GM10847 (cell line): Measurements from ENCODE around the gene KIF4A.

Experiments
- POLR2A ChIP-seq: IDR thresholded peaks from 2 replicates; pipeline ENCODE4 v1.6.1; 2011; ENCODE audit not compliant: insufficient read length; ENCODE audit errors: extremely low read depth

Gene KIF4A

DNA sequence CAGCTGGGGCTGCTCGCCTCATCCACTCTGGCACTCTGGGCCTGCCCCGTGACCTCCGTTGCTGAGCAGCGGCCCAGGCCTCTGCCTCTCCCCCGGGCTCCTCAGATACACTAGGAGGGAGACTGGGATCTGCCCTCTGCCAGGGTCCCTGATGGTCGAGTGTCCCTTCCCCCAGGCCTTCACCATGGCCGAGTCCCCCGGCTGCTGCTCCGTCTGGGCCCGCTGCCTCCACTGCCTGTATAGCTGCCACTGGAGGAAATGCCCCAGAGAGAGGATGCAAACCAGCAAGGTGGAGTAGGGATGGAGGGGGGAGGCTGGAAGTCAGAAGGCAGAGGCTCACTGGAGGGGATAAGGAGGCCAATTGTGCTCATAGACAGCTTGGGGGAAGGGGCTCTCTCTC is 134.9 kb downstream of the KIF4A start:
- no peak for TF ChIP-seq POLR2A

DNA sequence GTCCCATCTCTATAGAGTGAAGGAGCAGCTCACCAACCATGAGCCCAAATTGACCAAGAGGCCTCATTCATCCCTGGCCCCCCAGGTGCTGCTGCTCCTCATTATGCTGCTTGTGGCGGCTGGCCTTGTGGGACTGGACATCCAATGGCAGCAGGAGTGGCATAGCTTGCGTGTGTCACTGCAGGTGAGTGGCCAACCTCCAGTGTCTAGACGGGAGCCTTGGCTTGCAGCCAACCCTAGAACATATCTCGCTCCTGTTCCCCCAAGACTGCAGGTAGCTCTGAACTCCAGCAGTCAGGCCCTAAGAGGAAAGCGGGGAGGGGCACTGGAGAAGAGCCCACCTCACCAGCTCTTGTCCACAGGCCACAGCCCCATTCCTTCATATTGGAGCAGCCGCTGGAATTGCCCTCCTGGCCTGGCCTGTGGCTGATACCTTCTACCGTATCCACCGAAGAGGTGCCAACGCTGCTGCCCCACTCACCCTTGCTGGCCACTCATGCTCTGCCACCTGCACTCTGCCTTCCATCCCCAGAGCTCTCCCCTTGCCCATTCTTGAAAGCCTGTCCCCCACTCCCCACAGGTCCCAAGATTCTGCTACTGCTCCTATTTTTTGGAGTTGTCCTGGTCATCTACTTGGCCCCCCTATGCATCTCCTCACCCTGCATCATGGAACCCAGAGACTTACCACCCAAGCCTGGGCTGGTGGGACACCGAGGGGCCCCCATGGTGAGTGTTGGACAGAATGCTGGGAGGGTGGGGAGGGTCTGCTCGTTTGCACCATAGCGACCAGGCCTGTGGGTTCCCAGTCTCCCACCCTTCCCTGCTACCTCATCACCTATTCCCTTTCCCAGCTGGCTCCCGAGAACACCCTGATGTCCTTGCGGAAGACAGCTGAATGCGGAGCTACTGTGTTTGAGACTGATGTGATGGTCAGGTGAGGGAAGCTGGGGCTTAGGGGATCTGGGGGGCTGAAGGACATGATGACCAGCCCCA is 136.7 kb downstream of the KIF4A start:
- no peak for TF ChIP-seq POLR2A

DNA sequence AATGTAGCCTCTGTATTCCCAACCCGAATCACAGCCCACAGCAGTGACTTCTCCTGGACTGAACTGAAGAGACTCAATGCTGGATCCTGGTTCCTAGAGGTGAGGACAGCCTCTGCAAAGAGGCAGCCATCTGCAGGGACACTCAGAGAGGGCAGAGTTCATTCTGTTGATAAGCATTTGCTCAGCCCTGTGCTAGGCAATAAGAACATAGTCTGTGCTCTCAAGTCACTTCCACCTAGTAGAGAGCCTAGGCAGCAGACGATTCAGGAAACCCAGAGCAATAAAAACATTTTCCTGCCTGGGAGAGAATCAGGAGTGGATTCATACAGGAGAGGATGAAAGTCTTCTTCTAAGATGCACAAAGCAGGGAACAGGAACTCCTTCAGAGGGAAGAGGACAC is 137.5 kb downstream of the KIF4A start:
- no peak for TF ChIP-seq POLR2A

DNA sequence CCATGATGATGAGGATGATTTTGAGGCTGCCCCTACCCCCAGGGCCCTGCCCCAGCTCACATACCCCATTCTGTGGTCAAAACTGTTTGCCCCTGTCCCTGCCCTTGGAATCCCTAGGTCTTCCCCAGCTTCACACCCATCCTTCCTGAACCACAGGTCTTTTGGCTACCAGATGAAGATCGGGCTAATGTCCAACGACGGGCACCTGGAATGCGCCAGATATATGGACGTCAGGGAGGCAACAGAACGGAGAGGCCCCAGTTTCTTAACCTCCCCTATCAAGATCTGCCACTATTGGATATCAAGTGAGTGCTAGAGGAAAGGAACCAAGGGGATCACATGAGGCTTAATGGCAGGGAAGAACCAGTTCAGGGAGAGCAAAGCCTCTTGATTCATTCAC is 139.9 kb downstream of the KIF4A start:
- TF ChIP-seq POLR2A: no peak

DNA sequence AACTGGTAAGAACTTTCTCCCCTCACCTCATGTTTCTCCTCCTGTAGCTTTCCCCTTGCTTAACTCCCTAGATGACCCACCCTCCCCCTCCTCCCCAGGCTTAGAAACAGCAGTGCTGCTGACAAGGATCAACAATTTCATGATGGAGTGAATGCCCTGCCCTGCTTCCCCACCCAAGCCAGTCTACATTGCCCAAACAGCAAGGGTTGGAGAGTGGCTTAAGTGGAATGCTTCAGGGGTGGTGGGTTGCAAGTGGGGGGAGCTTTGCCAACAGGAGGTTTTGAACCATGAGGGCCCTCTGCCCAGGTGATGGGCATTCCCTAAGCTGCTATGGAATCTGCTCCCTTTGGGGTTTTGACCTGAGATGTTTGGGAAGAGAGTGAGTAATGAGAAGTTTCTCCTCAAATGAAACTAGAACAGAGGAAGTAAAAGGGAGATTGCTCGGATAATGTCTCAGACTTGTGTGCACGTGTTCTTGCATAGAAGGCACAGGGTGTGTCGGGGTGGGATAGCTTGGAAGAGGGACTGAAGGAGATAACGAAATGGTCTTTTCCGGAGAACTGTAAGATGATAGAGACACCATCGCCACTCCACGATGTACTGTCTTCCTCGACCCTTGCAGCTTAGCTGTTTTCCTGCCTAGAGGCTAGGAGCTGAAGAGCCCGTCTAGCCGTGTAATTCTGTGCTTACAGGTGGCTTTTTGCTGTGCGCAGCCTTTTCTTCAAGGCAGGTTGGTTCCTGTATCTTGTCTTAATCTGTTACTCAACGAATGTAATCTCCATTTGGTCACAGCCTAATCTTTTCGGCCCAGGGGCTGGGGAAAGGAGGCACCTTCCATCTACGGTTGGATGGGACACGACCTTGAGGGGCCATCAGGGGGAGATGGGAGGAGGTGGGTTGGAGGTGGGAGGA is 143.3 kb downstream of the KIF4A start:
- no peak for TF ChIP-seq POLR2A

DNA sequence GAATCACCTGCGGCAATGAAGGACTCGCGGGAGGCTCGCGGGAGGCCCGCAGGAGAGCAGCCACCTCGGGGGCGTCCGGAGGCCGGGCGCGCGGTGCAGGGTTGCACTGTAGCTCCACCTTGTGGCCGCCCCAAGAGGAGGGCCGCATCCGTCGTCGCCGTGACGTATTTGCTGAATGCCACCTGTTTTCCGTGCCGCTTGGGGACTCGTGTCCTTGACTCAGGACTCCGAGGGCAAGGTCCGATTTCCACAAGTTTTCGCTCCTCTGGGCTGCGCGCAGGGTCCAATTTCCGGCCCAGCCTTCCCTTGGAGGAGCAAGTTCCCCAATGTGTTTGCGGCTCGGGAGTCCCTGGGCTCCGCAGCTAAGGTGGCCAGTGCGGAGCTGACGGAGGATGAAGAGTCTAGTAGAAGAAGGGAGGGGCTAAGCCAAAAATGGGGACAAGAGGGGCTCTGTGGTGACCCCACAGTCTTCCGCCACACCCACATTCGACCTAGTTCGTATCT is 144.0 kb downstream of the KIF4A start:
- no peak for TF ChIP-seq POLR2A

DNA sequence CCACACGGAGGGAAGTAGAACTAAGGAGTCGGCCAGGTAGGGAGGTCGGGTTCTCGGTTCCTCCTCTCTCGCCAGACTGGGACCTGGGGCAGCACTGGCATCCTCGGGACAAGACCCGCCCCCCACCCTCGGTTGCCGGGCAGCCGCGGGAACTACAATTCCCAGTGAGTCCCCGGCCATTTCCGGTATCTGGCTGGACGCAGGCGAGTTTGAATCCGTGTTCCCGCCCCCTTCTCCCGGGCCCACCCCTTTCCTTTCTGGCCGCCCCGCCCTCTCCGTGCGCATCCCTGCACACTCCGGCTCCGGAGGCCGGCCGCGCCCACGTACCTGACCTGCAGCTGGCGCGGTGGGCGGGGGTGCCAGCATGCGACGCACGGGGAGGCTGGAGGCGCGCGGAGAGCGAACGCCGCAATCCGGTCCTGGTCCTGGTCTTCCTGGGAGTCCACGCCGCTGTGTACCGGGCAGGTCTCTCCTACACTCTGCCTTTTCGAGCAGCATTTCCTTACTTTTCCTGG is 144.5 kb downstream of the KIF4A start:
- no peak for TF ChIP-seq POLR2A

DNA sequence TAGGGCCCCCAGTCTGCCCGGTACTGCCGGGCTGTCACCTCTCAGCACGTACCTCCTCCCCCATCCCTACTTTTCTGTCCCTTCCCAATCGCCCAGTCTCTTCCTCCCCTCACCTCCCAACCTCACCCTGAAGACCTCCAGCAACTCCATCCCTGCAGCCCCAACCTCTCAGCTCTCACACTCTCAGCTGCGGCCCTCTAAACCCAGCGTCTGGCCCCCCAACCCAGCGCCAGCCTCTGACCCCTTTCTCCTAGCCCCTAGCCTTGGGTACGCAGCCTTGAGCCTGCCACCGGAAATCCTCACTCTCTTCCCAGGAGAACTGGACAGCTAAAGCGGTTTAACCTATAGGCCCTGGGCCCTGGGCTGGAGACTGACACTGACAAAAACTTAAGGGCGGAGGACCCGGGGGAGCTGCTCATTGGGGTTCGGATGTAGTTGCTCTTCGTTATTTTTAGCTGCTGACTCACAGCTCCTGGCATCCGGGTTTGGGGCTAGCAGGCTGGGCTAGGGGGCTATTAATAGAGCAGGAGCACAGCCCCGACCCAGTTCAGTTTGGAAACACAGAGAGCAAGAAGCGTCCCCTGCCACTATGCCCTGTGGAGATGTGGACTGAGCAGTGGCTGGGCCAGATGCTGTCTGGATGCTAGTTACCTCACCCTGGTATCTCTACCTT is 145.1 kb downstream of the KIF4A start:
- TF ChIP-seq POLR2A: no peak

DNA sequence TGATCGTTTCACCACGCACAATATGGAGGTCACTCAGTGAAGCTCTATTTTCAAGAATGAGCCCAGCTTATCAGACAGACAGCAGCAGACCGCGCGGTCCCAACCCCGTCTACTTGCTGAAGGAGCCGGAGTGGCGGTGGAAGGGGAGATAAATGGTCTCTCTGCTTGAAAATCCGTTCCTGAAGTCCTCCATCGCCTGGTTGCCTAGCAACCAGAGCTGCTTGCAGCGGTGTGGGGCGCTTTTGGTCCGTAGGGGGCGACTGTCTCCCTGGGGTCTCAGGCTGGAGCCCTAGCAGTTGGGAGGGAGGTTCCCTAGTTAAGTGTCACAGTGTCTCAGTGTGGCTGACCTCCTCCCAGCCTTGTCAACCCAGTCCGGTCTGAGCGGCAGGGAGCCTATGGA is 146.4 kb downstream of the KIF4A start:
- TF ChIP-seq POLR2A: no peak

DNA sequence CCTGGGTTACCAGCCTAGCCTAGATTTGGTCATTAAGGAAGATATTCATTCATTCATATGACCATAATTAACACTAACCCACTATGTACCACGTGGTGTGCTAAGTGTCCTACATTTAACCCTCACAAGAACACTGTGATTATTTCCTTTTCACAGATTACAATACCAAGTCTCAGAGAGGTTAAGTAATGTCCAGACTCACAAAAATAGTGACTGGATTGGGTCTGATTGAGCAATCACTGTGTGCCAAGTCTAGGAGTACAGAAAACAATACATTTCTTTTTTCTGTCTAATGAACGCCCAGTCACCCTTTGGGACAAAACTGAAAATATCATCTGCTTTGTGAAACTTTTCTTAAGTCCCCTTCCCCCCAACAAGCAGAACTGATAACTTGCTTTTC is 147.1 kb downstream of the KIF4A start:
- no peak for TF ChIP-seq POLR2A

DNA sequence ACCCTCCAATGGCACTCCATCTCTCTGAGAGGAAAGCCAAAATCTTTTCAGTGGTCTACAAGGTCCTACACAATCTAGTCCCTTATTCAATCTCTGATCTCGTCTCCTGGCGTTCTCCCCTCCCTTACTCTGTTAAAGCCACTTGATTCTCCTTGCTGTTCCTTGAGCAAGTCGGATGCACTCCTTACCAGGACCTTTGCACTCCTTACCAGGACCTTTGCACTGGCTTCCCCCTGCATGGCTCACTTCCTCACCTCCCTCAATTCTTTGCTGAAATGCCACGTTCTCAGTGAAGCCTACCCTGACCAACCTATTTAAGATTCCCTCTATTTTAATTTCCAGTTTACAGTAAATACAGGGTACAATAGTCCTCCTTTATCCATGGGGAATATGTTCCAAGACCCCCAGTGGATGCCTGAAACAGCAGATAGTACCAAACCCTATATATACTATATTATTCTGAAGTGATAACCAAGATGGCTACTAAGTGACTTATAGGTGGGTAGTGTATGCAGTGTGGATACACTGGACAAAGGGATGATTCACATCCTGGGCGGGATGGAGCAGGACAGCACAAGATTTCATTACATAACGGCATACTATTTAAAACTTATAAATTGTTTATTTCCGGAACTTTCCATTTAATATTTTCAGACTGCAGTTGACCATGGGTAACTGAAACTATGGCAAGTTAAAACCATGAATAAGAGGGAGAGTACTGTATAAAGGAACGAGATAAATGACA is 148.2 kb downstream of the KIF4A start:
- TF ChIP-seq POLR2A: no peak

DNA sequence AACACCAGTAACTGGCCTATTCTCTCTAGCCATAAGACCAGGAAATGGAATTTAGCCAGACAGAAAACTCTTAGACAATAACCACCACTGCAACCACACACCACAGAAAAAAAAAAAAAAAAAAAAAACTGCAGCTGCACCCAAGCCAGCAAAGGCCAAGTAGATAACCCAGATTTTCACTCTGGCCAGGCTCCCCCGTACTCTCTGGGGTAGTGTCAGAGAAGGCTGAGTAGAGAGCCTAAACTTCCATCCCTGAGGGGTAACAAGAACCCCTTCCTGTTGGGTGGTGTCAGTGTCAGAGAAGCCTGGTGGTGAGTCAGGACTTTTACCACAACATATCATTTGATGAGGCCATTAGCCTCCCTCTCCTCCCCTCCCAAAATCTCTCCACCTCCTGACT is 149.1 kb downstream of the KIF4A start:
- TF ChIP-seq POLR2A: no peak

DNA sequence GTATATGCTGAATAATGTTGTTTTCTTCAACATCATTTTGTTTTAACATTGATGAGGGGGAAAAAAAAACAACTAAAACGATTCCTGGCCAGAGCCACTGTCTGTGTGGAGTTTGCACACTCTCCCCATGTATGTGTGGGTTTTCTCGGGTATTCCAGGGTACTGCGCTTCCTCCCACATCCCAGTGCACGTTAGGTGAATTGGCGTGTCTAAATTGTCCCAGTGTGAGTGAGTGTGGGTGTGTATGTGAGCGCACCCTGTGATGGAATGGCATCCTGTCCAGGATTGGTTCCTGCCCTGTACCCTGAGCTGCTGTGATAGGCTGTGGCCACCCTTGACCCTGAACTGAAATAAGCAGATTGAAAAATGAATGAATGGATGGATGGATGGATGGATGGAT is 152.3 kb downstream of the KIF4A start:
- no peak for TF ChIP-seq POLR2A

DNA sequence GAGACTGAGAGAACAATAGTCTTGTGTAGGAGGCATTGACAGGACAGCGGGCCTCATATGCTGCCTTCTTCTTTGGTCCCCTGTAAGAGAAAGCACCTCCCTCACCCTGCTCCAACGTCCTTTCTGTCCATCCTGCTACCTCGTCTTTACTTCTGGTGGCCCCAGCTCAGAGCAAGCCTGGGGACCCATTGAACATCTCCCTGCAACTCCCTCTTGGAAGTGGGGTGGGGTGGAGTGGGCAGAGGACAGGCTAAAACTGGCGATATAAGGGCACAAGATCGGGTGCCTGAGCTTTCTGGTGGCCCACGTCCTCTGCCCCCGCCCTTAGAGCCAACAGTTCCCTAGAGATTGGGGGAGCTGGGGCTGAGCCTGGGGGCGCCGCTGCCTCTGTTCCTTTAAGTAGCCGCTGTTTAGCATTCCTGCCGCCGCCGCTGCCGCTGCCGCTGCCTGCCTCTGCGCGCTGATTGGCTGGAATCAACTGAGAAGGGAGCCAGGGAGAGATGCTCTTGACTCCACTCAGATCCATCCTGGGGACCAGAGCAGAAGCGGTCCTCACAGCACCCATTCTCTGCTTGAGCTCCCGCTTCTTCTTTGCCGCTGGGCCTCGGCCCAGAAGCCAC is 154.5 kb downstream of the KIF4A start, which contains the start of gene DLG3:
Gene DLG3, plus strand, starts transcription at position 510 of the 620 bp plus-strand sequence. CDS start 367 bp downstream, outside the sequence.
- no peak for TF ChIP-seq POLR2A
